Thoracic aorta (tissue), 2 donors: ENCODE results near the gene LEO1. TPM values are rescaled to one million over a fixed set of nuclear protein-coding genes. Genes with fewer than 3 reads are reported as not detected.

Experiments used
- ATAC-seq: fragments of 150-250 bp; one replicate; pipeline ENCODE4 v1.8.0; 2017; ENCODE audit warnings: low read depth; ENCODE audit not compliant: insufficient number of reproducible peaks, low FRiP score
- DNase-seq: peaks from one replicate; pipeline ENCODE4 v3.0.0-alpha.2; 2020; ENCODE audit warnings: low spot score
- H3K27ac ChIP-seq, 2 donors: fragments of 200-600 bp; sonication (generic); 1 replicate in 1 of 2; 2 replicates in 1 of 2; pipeline ENCODE4 v1.5.1; 2016; ENCODE audit warnings: mild to moderate bottlenecking in 2 of 2, moderate library complexity in 2 of 2
- H3K27me3 ChIP-seq: fragments of 200-600 bp; sonication (generic); replicated peaks from 2 replicates; pipeline ENCODE4 v1.6.0; 2016; ENCODE audit warnings: mild to moderate bottlenecking; ENCODE audit not compliant: insufficient read depth
- H3K36me3 ChIP-seq: fragments of 200-600 bp; sonication (generic); one replicate; pipeline ENCODE4 v1.5.1; 2016
- H3K4me1 ChIP-seq, 2 donors: fragments of 200-600 bp; sonication (generic); 1 replicate in 1 of 2; 2 replicates in 1 of 2; pipeline versions ENCODE4 v1.5.1 to v1.6.0; 2016; ENCODE audit warnings: low read depth in 2 of 2, mild to moderate bottlenecking in 1 of 2; ENCODE audit not compliant: control insufficient read depth in 1 of 2
- H3K4me3 ChIP-seq: fragments of 200-600 bp; sonication (generic); 2 replicates; pipeline ENCODE4 v1.5.1; 2016; ENCODE audit warnings: mild to moderate bottlenecking
- H3K9me3 ChIP-seq: fragments of 200-600 bp; sonication (generic); 2 replicates; pipeline ENCODE4 v1.5.1; 2016
- total RNA-seq, 2 donors: library from RNA; depleted of rRNA; stranded (reverse); fragments of >200 nt; gene quantifications; one replicate each; pipeline versions ENCODE4 v1.1.0 to v1.2.3, GENCODE V29; 2016
- TF ChIP-seq, protein P1 (sequence below): fragments of 200-600 bp; sonication (generic); IDR thresholded peaks from one replicate; pipeline ENCODE4 v1.5.1; 2019; ENCODE audit warnings: antibody characterized with exemption

LEO1 gene
- total RNA-seq, 2 donors from 2014 or later: 10.8 to 12.7 TPM

DNA sequence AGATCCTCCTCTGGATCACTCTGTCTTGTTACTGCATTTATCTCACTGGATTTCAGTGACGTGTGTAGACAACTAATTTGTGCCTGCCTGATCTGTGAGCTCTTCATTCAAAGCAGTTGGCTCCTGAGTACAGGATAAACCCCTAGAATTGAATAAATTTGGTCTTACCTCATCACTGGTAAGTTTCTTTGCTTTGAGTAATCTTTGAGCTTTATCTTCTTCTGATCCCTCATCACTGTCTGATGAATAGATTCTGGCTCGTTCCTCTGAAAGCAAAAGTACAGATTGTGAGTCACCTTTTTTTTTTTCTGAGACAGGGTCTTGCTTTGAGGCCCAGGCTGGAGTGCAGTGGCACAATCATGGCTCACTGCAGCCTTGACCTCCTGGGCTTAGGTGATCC, 24.5 kb downstream of the LEO1 start:
- ATAC-seq: no peak
- no peak for DNase-seq
- Histone ChIP-seq H3K4me1 (no peaks in the 10 kb centered on the region), H3K9me3 (no peaks in the 10 kb centered on the region), H3K4me3 (no peak overlapping the region), H3K27ac (no peak overlapping the region), H3K27me3 (no peaks in the 10 kb centered on the region), H3K36me3 (peaks cover 35% of the 10 kb centered on the region)
- TF ChIP-seq, protein P1, sequence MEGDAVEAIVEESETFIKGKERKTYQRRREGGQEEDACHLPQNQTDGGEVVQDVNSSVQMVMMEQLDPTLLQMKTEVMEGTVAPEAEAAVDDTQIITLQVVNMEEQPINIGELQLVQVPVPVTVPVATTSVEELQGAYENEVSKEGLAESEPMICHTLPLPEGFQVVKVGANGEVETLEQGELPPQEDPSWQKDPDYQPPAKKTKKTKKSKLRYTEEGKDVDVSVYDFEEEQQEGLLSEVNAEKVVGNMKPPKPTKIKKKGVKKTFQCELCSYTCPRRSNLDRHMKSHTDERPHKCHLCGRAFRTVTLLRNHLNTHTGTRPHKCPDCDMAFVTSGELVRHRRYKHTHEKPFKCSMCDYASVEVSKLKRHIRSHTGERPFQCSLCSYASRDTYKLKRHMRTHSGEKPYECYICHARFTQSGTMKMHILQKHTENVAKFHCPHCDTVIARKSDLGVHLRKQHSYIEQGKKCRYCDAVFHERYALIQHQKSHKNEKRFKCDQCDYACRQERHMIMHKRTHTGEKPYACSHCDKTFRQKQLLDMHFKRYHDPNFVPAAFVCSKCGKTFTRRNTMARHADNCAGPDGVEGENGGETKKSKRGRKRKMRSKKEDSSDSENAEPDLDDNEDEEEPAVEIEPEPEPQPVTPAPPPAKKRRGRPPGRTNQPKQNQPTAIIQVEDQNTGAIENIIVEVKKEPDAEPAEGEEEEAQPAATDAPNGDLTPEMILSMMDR: no peak

DNA sequence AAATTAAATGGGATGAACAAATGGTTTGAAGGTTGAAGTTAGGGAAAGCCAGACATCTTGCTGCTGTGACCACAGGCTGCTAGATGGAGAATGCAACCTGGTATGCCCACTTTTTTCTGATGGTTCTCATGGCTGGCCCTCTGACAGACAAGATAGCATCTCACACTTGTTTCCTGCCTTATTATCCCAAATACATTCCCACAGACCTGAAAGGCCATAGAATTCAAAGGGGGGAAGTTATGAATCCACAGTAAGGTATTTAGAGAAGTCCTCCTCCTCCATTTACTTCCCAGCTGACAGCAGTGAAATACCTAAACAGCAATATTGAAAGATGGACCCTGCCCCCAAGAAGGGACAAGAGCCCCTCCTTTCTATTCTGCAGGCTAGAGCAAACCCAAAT, 32.4 kb downstream of the LEO1 start:
- TF ChIP-seq, protein P1: no peak
- ATAC-seq (no peak), DNase-seq (no peak)
- Histone ChIP-seq H3K27ac (no peak overlapping the region), H3K27me3 (no peaks in the 10 kb centered on the region), H3K4me3 (no peak overlapping the region), H3K36me3 (peaks cover 2% of the 10 kb centered on the region), H3K9me3 (no peaks in the 10 kb centered on the region), H3K4me1 (no peaks in the 10 kb centered on the region)

DNA sequence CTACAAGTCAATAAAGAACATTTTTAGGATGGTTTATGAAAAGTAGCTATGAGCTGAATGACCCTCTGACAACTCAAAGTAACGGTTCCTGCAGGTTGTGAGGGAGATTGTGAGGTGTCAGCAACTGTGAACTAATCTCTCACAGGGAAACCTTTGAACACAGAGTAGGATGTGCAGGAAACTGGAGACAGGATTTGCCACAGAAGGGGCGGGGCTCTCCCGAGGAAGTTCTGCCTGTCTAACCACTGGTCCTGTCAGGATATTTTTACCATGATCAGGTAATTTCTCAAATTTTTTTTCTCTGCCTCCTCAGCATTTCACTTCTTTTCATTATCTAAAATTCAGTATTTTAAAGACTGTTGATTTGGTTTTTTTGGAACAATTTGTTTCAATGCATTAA, 33.3 kb downstream of the LEO1 start:
- H3K27me3 ChIP-seq: no peaks in the 10 kb centered on the region
- no peak overlapping the region for H3K4me3 ChIP-seq
- ATAC-seq (no peak), DNase-seq (no peak)
- H3K4me1 ChIP-seq: no peaks in the 10 kb centered on the region
- TF ChIP-seq, protein P1: no peak
- H3K36me3 ChIP-seq: peaks cover 2% of the 10 kb centered on the region
- H3K9me3 ChIP-seq: no peaks in the 10 kb centered on the region
- H3K27ac ChIP-seq: no peak overlapping the region

DNA sequence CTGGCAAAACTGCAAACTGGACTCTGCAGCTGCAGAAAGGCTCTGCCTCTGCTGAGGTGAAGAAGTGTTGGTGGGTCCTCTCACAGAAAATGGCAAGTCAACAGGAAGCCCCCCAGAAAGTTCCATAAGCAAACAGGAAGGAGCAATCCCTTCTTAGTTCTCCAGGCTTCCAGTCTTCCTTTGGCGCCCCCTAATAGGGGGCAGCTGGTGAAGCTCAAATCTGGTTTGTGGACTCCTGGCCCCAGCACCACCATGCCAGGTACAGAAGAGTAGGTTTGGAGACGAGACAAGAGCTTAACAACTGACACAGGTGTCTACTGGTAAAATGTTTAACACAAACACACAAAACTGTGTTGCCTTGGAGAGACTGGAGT, 35.5 kb downstream of the LEO1 start:
- ATAC-seq (no peak), DNase-seq (no peak)
- Histone ChIP-seq H3K27ac (no peak overlapping the region), H3K4me3 (no peak overlapping the region), H3K27me3 (no peaks in the 10 kb centered on the region), H3K9me3 (no peaks in the 10 kb centered on the region), H3K36me3 (peaks cover 2% of the 10 kb centered on the region), H3K4me1 (no peaks in the 10 kb centered on the region)
- TF ChIP-seq, protein P1: no peak

DNA sequence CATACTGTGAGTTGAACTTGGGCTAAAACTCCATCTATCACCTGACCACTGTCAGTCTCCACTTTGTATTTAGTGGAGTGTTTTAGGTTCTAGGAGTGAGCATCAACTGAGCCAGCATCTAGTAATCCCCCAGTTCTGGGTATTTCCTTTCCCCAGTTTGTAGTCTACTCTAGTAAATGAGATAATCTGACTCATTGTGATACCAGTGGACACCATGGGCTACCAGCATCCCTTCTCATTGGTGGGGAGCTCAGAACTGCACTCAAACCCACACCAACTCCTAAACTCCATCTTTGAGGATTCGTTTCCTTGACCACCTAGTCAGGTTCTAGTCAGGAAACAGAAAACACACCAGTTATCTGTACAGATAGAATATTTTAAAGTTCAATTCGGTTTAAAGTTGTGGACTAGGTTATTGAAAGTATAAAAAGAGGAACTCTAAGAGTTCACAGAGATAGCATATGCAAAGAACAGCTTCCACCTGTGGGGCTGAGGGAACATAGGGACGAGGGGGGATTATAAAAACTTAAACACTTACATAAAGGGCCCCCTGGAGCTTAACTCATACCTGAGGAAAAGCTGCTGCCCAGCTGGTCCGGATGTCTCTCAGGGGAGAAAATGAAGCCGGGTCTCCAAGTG, 36.0 kb downstream of the LEO1 start:
- no peaks in the 10 kb centered on the region for H3K27me3 ChIP-seq
- H3K4me3 ChIP-seq: no peak overlapping the region
- H3K27ac ChIP-seq: no peak overlapping the region
- ATAC-seq: no peak
- H3K9me3 ChIP-seq: no peaks in the 10 kb centered on the region
- H3K4me1 ChIP-seq: no peaks in the 10 kb centered on the region
- TF ChIP-seq, protein P1: no peak
- DNase-seq: no peak
- peaks cover 2% of the 10 kb centered on the region for H3K36me3 ChIP-seq
